HG03558 (cell line): ENCODE results near the gene RAB22A.

Experiments
- ATAC-seq: cut with Tn5 transposase; IDR thresholded peaks from one replicate; pipeline ENCODE4 v1.9.1; 2021; ENCODE audit warnings: moderate number of reproducible peaks; ENCODE audit not compliant: unreplicated experiment; ENCODE audit errors: extremely low read depth

Gene RAB22A

DNA sequence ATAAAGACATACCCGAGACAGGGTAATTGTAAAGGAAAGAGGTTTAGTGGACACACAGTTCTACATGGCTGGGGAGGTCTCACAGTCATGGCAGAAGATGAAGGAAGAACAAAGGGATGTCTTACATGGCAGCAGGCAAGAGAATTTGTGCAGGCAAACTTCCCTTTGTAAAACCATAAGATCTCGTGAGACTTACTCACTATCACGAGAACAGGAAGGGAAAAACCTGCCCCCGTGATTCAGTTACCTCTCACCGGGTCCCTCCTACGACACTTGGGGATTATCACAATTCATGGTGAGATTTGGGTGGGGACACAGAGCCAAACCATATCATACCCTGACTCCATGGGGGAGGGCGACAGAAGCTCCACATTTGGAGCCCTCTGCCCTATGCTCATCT is 72.1 kb downstream of the RAB22A start:
- no peak for ATAC-seq

DNA sequence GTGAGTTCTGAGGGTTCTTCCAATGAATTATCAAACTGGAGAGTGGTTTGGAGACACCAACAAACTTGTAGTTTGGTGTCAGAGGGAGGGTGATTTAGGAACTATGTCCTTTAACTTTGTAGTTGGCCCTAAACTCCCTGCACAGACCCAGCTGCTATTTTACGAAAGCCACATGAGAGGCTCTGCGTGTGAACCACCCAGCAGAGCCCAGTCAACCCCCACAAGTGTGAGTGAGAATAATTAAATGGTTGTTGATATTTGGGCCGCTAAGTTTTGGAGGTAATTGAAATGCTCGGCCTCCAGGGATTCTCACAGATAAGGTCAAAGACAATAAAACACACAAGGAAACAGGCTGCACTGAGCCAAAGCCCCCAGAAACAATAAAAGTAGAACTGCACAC is 72.6 kb downstream of the RAB22A start:
- no peak for ATAC-seq

DNA sequence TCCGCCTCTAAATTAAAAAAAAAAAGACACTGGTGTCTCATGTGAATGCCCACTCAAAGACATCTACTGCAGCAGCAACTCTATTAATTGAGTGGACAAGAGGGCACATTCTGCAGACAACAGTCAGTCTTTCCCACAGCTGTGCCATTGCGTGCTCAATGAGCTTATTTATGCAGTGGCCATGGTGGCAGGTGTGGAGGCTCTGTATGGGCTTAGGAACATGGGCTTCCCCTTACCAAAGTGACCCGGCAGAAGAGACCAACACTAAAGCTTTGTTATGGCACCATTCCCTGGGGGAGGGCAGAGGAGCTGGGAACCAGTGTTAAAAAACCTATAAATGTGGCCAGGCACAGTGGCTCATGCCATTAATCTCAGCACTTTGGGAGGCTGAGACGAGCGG is 75.3 kb downstream of the RAB22A start:
- no peak for ATAC-seq

DNA sequence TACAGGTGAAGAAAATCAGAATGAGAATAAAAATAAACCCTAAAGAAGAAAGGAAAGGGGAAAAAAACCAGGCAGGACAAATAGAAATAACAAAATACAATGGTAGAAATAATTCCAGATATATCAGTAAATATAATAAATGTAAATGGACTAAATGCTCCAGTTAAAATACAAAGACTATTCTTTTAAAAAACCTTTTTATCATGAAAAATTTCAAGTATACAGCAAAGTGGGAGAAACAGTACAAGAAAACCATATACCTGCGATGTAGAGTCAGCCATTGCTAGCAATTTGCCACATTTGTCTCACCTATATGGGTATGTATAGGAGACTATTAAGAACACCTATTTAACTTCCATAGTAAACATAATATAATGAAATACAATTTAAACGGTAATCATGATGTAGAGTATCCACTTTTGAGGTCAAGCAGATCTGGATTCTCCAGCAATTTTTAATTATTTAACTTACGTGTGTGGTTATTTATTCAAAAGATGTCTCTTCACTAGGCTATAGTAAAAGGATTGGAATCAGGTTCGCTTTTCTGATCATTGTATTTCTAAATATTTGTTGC is 78.6 kb downstream of the RAB22A start:
- no peak for ATAC-seq

DNA sequence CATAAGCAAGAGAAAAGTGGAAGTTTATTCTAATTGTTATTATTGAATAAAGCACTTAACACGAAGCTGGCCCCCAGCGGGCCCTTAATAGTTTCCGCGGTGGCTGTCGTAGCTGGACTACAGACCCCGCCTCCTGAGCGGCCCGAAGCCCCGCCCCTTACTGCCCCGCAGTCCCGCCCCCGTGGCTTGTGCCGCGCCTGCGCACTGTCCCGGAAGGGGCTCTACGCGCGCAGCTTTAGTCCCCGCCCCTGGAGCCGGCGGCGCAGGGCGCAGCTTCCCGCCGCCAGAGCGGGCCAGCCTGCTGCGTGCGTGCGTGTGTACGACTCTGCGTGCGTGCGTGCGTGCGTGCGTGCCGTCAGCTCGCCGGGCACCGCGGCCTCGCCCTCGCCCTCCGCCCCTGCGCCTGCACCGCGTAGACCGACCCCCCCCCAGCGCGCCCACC is 79.4 kb downstream of the RAB22A start, which contains the start of gene VAPB:
Gene VAPB, plus strand, starts transcription at position 348 of the 442 bp plus-strand sequence. CDS start 231 bp downstream, outside the sequence.
- peak; percentile 78 for ATAC-seq

DNA sequence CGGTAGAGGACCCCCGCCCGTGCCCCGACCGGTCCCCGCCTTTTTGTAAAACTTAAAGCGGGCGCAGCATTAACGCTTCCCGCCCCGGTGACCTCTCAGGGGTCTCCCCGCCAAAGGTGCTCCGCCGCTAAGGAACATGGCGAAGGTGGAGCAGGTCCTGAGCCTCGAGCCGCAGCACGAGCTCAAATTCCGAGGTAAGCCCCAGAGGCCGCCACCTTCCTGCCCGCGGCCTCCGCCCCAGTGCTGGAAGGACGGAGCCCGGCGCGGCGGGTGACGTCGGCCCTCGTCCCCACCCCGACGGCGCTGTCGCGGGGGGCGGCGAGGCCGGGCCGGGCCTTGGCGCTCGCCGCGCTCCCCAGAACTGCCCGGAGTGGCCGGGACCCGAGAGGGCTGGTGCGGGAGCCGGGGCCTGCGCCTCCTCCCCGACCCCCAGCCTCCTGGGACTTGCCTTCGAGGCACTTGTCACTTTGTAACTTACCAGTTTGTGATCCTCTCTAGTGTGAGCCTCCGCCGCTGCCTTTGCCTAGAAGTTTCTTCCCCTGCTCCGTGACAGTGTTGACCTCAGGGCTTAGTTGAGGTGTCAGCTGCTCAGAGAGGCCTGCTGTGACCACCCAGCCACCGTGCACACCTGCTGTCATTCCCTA is 79.9 kb downstream of the RAB22A start:
- peak; percentile 13 for ATAC-seq

DNA sequence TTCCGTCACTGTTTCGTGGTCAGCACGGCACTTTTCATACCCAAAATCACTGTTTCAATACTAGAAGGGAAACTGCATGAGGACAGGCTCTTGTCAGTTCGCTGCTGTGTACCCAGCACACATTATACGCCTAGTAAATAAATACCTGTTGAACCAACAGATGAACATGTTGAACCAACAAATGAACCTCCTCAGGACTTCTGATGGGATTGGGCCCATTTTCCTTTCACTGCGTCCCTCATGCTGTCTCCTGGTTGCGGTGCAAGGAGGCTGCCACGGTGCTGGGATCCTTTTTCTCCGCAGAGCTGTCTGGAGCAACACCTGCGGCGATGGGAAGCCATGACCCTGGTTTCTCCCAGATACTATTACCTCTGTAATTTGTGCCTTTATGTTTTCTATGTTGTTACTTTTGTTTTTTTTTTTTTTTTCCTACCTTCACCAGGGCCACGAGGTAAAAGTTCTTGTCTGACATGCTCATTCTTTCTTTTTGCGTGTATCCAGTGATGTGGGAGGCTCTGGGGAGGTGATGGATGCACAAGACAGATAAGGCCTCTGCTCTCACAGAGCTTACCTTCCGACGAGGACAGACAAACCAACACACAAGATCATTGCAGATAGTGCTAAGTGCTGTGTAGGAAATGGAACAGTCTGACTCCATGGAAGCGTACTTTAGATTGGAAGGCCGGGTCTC is 80.6 kb downstream of the RAB22A start:
- ATAC-seq, result no peak

DNA sequence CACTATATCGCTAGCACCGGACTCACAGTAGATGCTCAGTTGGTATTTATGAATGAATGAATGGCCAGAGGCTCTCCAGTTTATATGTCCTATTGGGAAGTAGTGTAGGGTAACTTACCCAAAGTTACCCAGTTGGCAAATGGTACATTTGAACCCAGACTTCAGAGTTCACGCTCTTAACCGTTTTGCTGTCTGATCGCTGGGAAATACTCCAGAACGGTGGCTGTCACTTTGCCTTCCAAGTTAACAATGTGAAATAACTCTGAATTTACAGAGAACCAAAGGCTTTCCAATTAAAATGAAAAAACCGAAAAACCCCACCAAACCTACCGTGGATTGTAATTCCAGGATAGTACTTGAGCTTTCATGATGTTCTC is 81.1 kb downstream of the RAB22A start:
- ATAC-seq, result no peak

DNA sequence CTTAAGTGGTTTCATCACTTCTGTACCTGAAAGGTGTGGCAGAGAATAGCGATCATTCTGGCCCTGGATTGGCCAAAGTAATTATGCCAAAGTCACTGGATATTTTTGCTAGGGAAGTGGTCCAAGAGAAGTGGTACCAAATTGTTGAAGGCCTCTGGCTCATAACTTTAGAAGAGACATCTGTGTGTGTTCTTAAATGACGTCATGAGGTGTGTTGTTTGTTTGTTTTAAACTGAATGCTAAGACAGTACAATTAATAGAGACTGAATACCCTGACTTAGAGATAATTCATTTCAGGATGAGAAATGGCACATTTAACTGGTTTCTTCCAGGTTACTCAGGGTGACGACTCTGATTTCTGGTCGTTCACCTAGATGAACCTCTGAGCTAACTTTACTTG is 82.8 kb downstream of the RAB22A start:
- ATAC-seq, result no peak

DNA sequence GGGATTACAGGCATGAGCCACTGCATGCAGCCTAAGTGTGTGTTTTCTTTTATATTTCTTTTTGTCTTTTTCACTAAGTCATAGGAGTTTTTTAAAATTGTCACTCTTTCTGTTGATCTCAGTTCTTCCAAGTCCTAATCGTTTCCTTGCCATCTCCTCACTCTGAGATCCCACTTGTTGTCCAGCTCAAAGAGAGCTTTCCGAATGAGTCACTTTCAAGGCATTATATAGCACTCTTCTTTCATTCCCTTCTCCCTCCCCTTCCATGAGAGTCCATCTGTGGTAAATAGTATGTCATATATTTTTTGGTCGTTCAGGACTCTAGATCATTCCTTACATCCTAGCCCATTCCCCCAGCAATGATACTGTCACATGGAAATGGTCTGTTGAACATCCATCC is 83.8 kb downstream of the RAB22A start:
- no peak for ATAC-seq

DNA sequence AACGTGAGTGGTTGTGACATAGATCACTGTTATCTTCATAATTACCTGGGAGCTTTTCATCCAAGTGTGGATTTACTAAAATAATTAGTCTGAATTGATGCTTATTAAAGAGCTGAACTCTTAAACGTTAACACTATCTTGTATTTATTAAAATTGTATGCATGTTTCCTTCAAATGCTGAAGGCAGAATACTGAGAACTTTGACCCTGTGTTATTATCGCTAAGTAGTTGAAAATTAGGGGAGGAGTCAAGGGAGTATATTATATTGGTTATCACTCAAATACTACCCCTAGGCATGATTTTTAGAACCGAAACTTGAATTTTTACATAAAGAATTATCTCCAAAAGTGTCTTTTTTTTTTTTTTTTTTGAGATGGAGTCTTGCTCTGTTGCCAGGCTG is 85.3 kb downstream of the RAB22A start:
- ATAC-seq, result no peak

DNA sequence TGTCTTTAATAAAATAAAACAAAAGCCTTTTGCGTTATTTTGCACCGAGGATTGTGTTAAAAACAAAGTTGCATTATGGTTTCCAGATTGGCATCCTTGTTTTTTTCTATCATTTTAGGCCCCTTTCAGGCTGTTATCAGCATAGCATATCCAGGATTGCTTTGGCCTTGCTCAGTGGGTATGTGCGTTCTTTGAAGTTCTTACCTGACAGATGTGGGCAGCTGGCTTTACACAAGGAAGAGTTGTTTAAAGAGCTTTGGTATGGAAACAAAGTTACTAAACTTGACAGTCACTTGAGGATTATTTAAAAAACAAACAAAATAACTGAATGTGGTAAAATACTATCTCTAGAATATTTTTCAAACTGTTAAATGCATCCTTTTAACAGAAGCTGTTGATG is 86.1 kb downstream of the RAB22A start:
- no peak for ATAC-seq

DNA sequence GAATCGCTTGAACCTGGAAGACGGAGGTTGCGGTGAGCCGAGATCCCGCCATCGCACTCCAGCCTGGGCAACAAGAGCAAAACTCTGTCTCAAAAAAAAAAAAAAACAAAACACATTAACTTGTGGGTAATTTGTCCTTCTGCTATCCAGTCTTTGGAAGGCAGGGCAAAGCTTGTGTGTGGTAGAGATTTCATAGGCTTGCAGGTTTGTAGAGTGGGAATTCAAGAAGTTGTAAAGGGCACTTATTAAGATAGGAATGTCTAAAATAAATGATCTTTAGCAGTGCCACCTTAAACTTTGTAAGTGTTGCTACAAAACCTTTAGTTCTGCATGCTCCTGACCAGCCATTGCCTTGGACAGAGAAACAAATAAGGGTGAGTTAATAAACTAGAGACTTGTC is 87.9 kb downstream of the RAB22A start:
- ATAC-seq, result no peak

DNA sequence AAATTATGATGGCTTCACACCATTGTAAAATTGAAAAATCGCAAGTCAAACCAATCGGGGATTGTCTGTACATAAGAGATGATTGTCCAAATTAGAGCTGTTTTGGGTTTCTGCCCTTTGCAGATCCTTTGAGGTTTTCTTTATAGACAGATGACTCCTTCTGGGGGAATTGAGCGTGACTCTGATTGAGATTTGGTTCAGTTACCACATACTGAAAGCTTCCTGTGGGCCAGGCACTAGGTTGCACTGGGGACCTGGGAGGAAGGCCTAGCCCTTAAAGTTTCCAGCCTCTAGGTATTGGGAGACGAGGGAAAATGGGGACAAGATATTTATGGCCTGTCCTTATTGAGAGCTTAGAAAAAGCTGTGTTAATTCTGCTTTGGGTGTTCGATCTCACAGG is 88.7 kb downstream of the RAB22A start:
- no peak for ATAC-seq

DNA sequence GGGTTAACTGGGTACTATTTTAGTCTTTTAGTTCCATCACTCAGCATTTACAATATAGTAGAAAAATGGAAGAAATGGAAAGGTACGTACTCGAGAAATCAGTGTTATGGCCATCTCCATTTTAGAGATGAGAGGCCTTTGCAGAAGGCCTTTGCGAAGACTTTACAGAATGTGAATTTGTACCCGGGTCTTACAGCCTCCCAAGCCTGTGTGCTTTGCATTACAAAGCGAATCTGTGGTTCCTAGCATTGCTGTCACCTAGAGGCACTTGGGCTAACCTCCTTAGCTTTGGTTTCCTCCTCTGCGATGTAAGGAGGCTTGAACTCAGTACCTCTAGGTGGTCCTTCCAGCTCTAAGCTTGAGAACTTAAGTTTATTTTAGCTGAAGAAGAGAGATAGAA is 90.4 kb downstream of the RAB22A start:
- ATAC-seq, result no peak

DNA sequence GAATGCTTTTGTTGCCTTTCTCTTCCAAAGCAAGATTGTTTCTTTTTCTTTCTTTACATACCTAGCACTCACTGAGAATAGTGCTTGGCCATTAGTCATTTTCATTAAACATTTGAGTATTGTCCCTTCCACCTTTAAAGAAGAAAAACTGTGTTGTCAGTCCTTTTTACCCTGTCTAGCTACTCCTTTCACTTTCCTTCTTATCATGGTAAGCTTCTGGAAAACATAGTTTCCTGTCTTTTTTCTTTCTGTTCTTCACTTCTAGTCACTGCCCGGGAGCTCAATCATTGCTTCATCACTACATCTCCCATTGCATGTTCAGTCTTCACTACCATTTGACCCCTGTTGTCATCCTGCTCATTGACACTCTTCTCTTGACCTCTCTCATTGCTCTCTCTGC is 91.6 kb downstream of the RAB22A start:
- ATAC-seq, result no peak

DNA sequence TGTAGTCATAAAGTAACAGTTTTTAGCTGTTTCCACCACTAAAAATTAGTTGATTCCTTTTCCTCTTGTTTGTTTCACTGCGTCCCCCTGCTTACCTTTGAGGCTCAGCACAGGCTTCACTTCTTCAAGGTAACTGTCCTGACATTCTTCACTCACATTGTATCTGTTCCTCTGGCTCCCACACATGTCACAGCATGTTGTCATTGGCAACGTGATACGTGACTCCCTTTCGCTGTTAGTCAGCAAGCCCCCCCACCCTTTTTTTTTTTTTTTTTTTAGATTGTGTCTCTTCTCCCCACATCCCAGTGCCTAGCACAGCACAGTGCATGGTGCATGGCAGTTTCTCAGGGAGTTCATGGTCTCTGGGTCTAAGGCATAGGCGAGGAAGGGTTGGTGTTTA is 92.8 kb downstream of the RAB22A start:
- ATAC-seq, result no peak

DNA sequence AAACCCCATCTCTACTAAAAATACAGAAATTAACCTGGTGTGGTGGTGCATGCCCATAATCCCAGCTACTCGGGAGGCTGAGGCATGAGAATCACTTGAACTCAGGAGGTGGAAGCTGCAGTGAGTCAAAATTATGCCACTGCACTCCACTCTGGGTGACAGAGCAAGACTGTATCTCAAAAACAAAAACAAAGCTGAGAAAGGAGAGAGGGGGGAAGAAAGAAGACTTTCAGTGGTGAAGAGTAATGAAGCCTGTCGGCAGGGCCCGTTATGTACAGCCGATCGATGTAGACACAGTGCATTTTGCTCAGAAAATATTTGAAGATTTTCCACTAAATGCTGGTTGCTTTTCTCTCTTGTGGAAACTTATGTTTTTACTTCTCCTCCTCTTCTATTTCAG is 93.3 kb downstream of the RAB22A start:
- ATAC-seq, result peak; percentile 59

DNA sequence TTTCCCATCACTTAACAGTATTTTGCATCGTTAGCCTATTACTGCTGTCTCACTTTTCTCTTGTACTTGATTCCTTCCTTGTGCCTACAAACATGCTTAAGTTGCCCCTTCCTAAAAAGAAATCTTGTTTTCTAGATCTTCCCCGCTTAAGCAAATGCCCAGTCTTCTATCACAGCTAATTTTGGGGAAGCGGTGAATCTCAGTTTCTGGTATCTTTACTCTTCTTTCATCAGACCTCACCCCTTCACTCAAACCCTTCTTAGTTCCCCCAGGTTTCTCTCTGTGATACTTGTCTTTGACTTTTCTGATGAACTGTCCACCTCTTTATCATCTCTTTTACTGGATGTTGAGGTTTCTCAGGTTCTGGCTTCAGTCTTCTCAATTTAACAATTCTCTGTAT is 93.8 kb downstream of the RAB22A start:
- no peak for ATAC-seq

DNA sequence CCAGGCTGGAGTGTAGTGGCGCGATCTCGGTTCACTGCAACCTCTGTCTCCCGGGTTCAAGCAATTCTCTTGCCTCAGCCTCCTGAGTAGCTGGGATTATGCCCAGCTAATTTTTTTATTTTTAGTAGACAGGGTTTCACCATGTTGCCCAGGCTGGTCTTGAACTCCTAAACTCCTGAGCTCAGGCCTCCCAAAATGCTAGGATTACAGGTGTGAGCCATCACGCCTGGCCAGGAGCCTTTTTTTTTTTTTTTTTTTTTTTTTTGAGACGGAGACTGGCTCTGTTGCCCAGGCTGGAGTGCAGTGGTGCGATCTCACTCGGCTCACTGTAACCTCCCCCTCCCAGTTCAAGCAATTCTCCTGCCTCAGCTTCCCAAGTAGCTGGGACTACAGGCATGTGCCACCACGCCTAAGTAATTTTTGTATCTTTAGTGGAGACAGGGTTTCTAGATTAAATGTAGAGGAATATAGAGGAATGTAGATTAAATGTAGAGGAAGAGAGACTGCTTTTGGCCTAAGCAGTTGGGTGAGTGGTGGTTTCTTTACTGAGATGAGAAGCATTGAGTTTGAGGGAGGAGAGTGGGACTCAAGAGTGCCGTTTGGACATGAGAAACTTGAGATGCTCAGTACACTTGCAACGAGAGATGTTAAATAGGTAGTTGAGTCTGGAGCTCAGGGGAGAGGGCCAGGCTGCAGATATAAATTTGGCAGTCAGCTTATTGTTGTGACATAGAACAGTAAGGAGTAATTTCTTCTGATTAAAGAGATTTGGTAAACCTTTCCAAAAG is 96.2 kb downstream of the RAB22A start:
- no peak for ATAC-seq

DNA sequence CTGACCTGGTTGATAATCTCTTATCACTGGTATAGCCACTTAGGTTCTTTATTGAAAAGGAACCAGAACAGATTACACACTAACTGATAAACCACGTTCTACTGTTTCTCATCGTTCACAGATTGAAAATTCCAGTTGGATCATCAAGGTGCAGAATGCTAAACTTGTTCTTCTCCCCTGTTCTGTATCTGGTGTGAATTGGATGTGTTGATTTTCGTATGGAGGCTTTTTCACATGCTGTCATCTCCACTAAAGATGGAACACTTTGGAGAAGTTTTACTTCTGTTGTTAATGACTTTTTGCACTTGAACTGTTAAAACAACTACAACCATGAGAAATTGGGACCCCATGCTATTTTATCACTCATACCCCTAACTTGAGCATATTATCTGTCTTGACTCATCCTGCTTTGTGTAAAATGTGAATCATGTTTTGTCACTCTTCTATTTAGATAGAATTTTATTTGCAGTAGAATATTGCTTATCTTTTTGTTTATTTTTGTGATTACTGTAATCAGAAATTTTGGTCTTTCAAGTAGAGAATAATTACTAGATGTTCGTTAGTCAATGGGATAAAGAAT is 97.0 kb downstream of the RAB22A start:
- no peak for ATAC-seq
